ENCODE data around the gene MANBA. TPM values are rescaled to one million over a fixed set of nuclear protein-coding genes. Genes with fewer than 3 reads are reported as not detected.

The MANBA gene
- total RNA-seq, 4 donors from 2014 or later, result 26.2 to 31.0 (median 27.7) TPM

GRCh38 chr4:102774254-102774653, 13.5 kb upstream of the MANBA start:
- no peak for TF ChIP-seq POLR2A (IDR thresholded peaks at IDR 0.05)
- TF ChIP-seq CTCF (IDR thresholded peaks at IDR 0.05), result no peak
- no peak for TF ChIP-seq EP300 (IDR thresholded peaks at IDR 0.05)
- TF ChIP-seq POLR2AphosphoS5 (IDR thresholded peaks at IDR 0.05), result no peak
- H3K9me3 ChIP-seq, result no peaks in the 10 kb centered on the region
- H3K36me3 ChIP-seq, result no peaks in the 10 kb centered on the region
- 69 to 75% methylated on average over 2 of the region's 2 CpGs for WGBS, 2 donors (ENCODE audit: low coverage in 1 of 2)
- no peak overlapping the region for H3K27ac ChIP-seq
- H3K4me1 ChIP-seq, result no peaks in the 10 kb centered on the region
- no peaks in the 10 kb centered on the region for H3K27me3 ChIP-seq
- H3K4me3 ChIP-seq, result no peak overlapping the region
- no peak for ATAC-seq

GRCh38 chr4:102772738-102773340, 12.1 kb upstream of the MANBA start:
- H3K4me3 ChIP-seq, result no peak overlapping the region
- no peak for TF ChIP-seq POLR2AphosphoS5 (IDR thresholded peaks at IDR 0.05)
- no peak for TF ChIP-seq EP300 (IDR thresholded peaks at IDR 0.05)
- no peak for TF ChIP-seq CTCF (IDR thresholded peaks at IDR 0.05)
- no peak for TF ChIP-seq POLR2A (IDR thresholded peaks at IDR 0.05)
- no peak overlapping the region for H3K27ac ChIP-seq
- ATAC-seq, result no peak
- H3K27me3 ChIP-seq, result no peaks in the 10 kb centered on the region
- H3K36me3 ChIP-seq, result no peaks in the 10 kb centered on the region
- H3K4me1 ChIP-seq, result no peaks in the 10 kb centered on the region
- no peaks in the 10 kb centered on the region for H3K9me3 ChIP-seq
- 69 to 77% methylated on average over 4 of the region's 4 CpGs for WGBS, 2 donors (ENCODE audit: low coverage in 1 of 2)

GRCh38 chr4:102764901-102765300, 4.1 kb upstream of the MANBA start:
- Histone ChIP-seq H3K4me1 (peaks cover 0 to 12% (median 5%) of the 10 kb centered on the region in 3 donors), H3K27ac (no peak overlapping the region)
- WGBS, 2 donors (ENCODE audit: low coverage in 1 of 2), result 76 to 89% methylated on average over 3 of the region's 3 CpGs

GRCh38 chr4:102761906-102762305, 1.1 kb upstream of the MANBA start:
- TF ChIP-seq POLR2AphosphoS5 (IDR thresholded peaks at IDR 0.05) (no peak), CTCF (IDR thresholded peaks at IDR 0.05) (no peak), EP300 (IDR thresholded peaks at IDR 0.05) (no peak), POLR2A (IDR thresholded peaks at IDR 0.05) (no peak)
- Histone ChIP-seq H3K4me1 (peaks cover 0 to 26% (median 5%) of the 10 kb centered on the region in 3 donors), H3K4me3 (peak overlapping the region; percentile 78 to 88), H3K9me3 (no peaks in the 10 kb centered on the region), H3K27me3 (no peaks in the 10 kb centered on the region), H3K27ac (no peak overlapping the region), H3K36me3 (no peaks in the 10 kb centered on the region)
- 57 to 71% methylated on average over 6 to 8 of the region's 14 CpGs for WGBS, 2 donors (ENCODE audit: low coverage in 1 of 2)
- ATAC-seq, result no peak

More at GRCh38 chr4:102764901-102765300, 4.1 kb upstream of the MANBA start:
- TF ChIP-seq EP300 (IDR thresholded peaks at IDR 0.05) (no peak), CTCF (IDR thresholded peaks at IDR 0.05) (no peak), POLR2A (IDR thresholded peaks at IDR 0.05) (no peak), POLR2AphosphoS5 (IDR thresholded peaks at IDR 0.05) (no peak)
- ATAC-seq, result no peak
- H3K36me3 ChIP-seq, result no peaks in the 10 kb centered on the region
- H3K9me3 ChIP-seq, result no peaks in the 10 kb centered on the region
- H3K27me3 ChIP-seq, result no peaks in the 10 kb centered on the region
- H3K4me3 ChIP-seq, result no peak overlapping the region

- peak overlapping the region in 3 of 4 donors; percentile 85 to 89 (median 86) for H3K27ac ChIP-seq
- TF ChIP-seq POLR2A (IDR thresholded peaks at IDR 0.05) (no peak), EP300 (IDR thresholded peaks at IDR 0.05) (no peak), CTCF (IDR thresholded peaks at IDR 0.05) (no peak), POLR2AphosphoS5 (IDR thresholded peaks at IDR 0.05) (no peak)
- no peaks in the 10 kb centered on the region for H3K36me3 ChIP-seq
- H3K9me3 ChIP-seq, result no peaks in the 10 kb centered on the region
- peak overlapping the region; percentile 78 to 88 for H3K4me3 ChIP-seq
- H3K27me3 ChIP-seq, result no peaks in the 10 kb centered on the region
- no peak for ATAC-seq
- H3K4me1 ChIP-seq, result peaks cover 0 to 26% (median 5%) of the 10 kb centered on the region in 3 donors
- WGBS, 2 donors (ENCODE audit: low coverage in 1 of 2), result 6 to 9% methylated on average over 5 to 6 of the region's 15 CpGs
Measured at GRCh38 chr4:102761296-102761701, 531 bp upstream of the MANBA start.

Measured in gastroesophageal sphincter (tissue), 4 donors.